SK-N-SH treated with all-trans-retinoic acid at 6 μM for 48 hours (cell line): Measurements from ENCODE around the gene SPG7.

Source experiments
- ATAC-seq: fragments of 200-7000 bp; cut with Tn5 transposase; 3 replicates; pipeline ENCODE4 v1.9.1; 2020; ENCODE audit warnings: mild to moderate bottlenecking, moderate library complexity
- ARNTL ChIP-seq: fragments of 450-650 bp; formaldehyde crosslinking; IDR thresholded peaks from 2 replicates; pipeline ENCODE4 v1.5.0; 2020; ENCODE audit warnings: low read depth, mild to moderate bottlenecking, moderate library complexity, borderline replicate concordance
- BACH2 ChIP-seq: fragments of 250-450 bp; sonication (Bioruptor Pico); IDR thresholded peaks from 2 replicates; pipeline ENCODE4 v1.9.0; 2021; ENCODE audit warnings: mild to moderate bottlenecking, borderline replicate concordance
- CSDC2 ChIP-seq: fragments of 250-450 bp; sonication (Bioruptor Pico); IDR thresholded peaks from 2 replicates; pipeline ENCODE4 v1.5.0; 2020; ENCODE audit warnings: mild to moderate bottlenecking, moderate library complexity
- ESRRG ChIP-seq: fragments of 250-450 bp; sonication (Bioruptor Pico); IDR thresholded peaks from 2 replicates; pipeline ENCODE4 v1.6.1; 2021; ENCODE audit warnings: mild to moderate bottlenecking
- GLIS3 ChIP-seq: fragments of 250-450 bp; sonication (Bioruptor Pico); IDR thresholded peaks from 2 replicates; pipeline ENCODE4 v1.5.0; 2020; ENCODE audit warnings: mild to moderate bottlenecking, moderate library complexity
- ISL1 ChIP-seq: fragments of 250-450 bp; sonication (Bioruptor Pico); IDR thresholded peaks from 2 replicates; pipeline ENCODE4 v2.1.2; 2022; ENCODE audit warnings: mild to moderate bottlenecking, moderate library complexity
- OSR1 ChIP-seq: fragments of 250-450 bp; sonication (Bioruptor Pico); IDR thresholded peaks from 2 replicates; pipeline ENCODE4 v1.8.0; 2022; ENCODE audit warnings: moderate library complexity, mild to moderate bottlenecking, inconsistent platforms
- PPARA ChIP-seq: fragments of 250-450 bp; sonication (Bioruptor Pico); IDR thresholded peaks from 2 replicates; pipeline ENCODE4 v1.5.0; 2020; ENCODE audit warnings: mild to moderate bottlenecking, borderline replicate concordance
- RARB ChIP-seq: fragments of 250-450 bp; sonication (Bioruptor Pico); IDR thresholded peaks from 2 replicates; pipeline ENCODE4 v1.8.0; 2021; ENCODE audit warnings: mild to moderate bottlenecking, moderate library complexity
- SNAI2 ChIP-seq: fragments of 250-450 bp; sonication (Bioruptor Pico); IDR thresholded peaks from 2 replicates; pipeline ENCODE4 v1.5.0; 2020; ENCODE audit warnings: mild to moderate bottlenecking, moderate library complexity
- TOX ChIP-seq: fragments of 250-450 bp; sonication (Bioruptor Pico); IDR thresholded peaks from 2 replicates; pipeline ENCODE4 v1.8.0; 2021; ENCODE audit warnings: mild to moderate bottlenecking, moderate library complexity, borderline replicate concordance
- ZFP3 ChIP-seq: fragments of 250-450 bp; sonication (Bioruptor Pico); IDR thresholded peaks from 2 replicates; pipeline ENCODE4 v1.5.0; 2020; ENCODE audit warnings: mild to moderate bottlenecking, moderate library complexity
- ZFP30 ChIP-seq: fragments of 450-650 bp; formaldehyde crosslinking; IDR thresholded peaks from 2 replicates; pipeline ENCODE4 v1.5.0; 2022; ENCODE audit warnings: mild to moderate bottlenecking, moderate library complexity
- ZNF565 ChIP-seq: fragments of 450-650 bp; formaldehyde crosslinking; conservative IDR thresholded peaks from 2 replicates; pipeline ENCODE4 v1.5.0; 2020; ENCODE audit warnings: low read depth, mild to moderate bottlenecking, moderate library complexity
- ZNF70 ChIP-seq: fragments of 450-650 bp; formaldehyde crosslinking; IDR thresholded peaks from 2 replicates; pipeline ENCODE4 v1.5.0; 2020; ENCODE audit warnings: mild to moderate bottlenecking, moderate library complexity
- ZNF8 ChIP-seq: fragments of 450-650 bp; formaldehyde crosslinking; IDR thresholded peaks from 2 replicates; pipeline ENCODE4 v1.5.0; 2020; ENCODE audit warnings: mild to moderate bottlenecking, moderate library complexity
- TF ChIP-seq, protein P1 (sequence below): fragments of 250-450 bp; sonication (Bioruptor Pico); IDR thresholded peaks from 2 replicates; pipeline ENCODE4 v1.8.0; 2021; ENCODE audit warnings: low read depth, mild to moderate bottlenecking, moderate library complexity, borderline replicate concordance
- TF ChIP-seq, protein P2 (sequence below): fragments of 250-450 bp; sonication (Bioruptor Pico); IDR thresholded peaks from 2 replicates; pipeline ENCODE4 v1.5.1; 2021; ENCODE audit warnings: mild to moderate bottlenecking, moderate library complexity
- TF ChIP-seq, protein P3 (sequence below): fragments of 250-450 bp; sonication (Bioruptor Pico); IDR thresholded peaks from 2 replicates; pipeline ENCODE4 v1.5.0; 2020; ENCODE audit warnings: mild to moderate bottlenecking, moderate library complexity
- TF ChIP-seq, protein P4 (sequence below): fragments of 250-450 bp; sonication (Bioruptor Pico); IDR thresholded peaks from 2 replicates; pipeline ENCODE4 v1.8.0; 2020; ENCODE audit warnings: mild to moderate bottlenecking, moderate library complexity, borderline replicate concordance
- TF ChIP-seq, protein P5 (sequence below): fragments of 250-450 bp; sonication (Bioruptor Pico); IDR thresholded peaks from 2 replicates; pipeline ENCODE4 v1.5.1; 2020; ENCODE audit warnings: low read depth, mild to moderate bottlenecking, moderate library complexity

Gene SPG7

DNA sequence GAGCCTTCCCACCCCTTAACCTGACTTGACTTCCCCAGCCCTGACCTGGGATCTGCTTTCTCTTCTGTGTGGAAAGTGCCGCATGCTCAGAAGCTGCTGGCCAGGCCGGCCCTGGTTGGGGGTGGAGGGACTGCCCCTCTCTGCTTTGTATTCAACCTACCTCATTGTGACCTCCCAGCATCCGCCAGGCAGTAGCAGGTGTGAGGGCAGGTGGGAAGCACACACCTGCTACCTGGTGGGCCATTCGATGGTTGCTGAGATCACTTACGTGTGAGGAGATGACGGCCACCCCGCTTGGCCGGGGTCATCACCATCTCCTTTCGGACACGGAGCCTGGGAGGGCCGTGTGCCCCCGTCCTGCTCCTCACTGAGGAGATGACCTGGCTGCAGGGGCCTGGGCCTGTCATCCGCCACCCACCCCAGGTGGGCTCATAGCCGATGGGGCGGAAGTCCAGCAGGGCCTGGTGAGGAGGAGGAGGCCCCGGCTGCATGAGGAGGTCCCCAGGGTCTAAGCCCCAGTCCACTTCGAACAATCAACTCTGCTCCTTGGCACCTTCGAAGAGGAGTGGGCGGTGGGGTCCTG is 74.5 kb downstream of the SPG7 start:
- no peak for ATAC-seq
- TF ChIP-seq OSR1 (CRISPR knock-in tag): no peak
- no peak for TF ChIP-seq ZFP3 (CRISPR knock-in tag)
- no peak for TF ChIP-seq BACH2
- no peak for TF ChIP-seq ARNTL
- no peak for TF ChIP-seq ZNF8 (CRISPR knock-in tag)
- TF ChIP-seq ZFP30 (CRISPR knock-in tag): no peak
- TF ChIP-seq, protein P1, sequence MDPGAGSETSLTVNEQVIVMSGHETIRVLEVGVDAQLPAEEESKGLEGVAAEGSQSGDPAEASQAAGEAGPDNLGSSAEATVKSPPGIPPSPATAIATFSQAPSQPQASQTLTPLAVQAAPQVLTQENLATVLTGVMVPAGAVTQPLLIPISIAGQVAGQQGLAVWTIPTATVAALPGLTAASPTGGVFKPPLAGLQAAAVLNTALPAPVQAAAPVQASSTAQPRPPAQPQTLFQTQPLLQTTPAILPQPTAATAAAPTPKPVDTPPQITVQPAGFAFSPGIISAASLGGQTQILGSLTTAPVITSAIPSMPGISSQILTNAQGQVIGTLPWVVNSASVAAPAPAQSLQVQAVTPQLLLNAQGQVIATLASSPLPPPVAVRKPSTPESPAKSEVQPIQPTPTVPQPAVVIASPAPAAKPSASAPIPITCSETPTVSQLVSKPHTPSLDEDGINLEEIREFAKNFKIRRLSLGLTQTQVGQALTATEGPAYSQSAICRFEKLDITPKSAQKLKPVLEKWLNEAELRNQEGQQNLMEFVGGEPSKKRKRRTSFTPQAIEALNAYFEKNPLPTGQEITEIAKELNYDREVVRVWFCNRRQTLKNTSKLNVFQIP (CRISPR knock-in tag): no peak

- TF ChIP-seq GLIS3 (CRISPR knock-in tag) (no peak), ZFP30 (CRISPR knock-in tag) (no peak), ZNF565 (CRISPR knock-in tag) (no peak), ZNF8 (CRISPR knock-in tag) (no peak), PPARA (no peak), SNAI2 (CRISPR knock-in tag) (no peak), CSDC2 (CRISPR knock-in tag) (no peak), TOX (CRISPR knock-in tag) (no peak), RARB (no peak), BACH2 (no peak), ISL1 (no peak), ESRRG (CRISPR knock-in tag) (no peak), ARNTL (no peak), OSR1 (CRISPR knock-in tag) (no peak), ZFP3 (CRISPR knock-in tag) (no peak)
- TF ChIP-seq, protein P2, sequence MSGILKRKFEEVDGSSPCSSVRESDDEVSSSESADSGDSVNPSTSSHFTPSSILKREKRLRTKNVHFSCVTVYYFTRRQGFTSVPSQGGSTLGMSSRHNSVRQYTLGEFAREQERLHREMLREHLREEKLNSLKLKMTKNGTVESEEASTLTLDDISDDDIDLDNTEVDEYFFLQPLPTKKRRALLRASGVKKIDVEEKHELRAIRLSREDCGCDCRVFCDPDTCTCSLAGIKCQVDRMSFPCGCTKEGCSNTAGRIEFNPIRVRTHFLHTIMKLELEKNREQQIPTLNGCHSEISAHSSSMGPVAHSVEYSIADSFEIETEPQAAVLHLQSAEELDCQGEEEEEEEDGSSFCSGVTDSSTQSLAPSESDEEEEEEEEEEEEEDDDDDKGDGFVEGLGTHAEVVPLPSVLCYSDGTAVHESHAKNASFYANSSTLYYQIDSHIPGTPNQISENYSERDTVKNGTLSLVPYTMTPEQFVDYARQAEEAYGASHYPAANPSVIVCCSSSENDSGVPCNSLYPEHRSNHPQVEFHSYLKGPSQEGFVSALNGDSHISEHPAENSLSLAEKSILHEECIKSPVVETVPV: no peak
- TF ChIP-seq, protein P3, sequence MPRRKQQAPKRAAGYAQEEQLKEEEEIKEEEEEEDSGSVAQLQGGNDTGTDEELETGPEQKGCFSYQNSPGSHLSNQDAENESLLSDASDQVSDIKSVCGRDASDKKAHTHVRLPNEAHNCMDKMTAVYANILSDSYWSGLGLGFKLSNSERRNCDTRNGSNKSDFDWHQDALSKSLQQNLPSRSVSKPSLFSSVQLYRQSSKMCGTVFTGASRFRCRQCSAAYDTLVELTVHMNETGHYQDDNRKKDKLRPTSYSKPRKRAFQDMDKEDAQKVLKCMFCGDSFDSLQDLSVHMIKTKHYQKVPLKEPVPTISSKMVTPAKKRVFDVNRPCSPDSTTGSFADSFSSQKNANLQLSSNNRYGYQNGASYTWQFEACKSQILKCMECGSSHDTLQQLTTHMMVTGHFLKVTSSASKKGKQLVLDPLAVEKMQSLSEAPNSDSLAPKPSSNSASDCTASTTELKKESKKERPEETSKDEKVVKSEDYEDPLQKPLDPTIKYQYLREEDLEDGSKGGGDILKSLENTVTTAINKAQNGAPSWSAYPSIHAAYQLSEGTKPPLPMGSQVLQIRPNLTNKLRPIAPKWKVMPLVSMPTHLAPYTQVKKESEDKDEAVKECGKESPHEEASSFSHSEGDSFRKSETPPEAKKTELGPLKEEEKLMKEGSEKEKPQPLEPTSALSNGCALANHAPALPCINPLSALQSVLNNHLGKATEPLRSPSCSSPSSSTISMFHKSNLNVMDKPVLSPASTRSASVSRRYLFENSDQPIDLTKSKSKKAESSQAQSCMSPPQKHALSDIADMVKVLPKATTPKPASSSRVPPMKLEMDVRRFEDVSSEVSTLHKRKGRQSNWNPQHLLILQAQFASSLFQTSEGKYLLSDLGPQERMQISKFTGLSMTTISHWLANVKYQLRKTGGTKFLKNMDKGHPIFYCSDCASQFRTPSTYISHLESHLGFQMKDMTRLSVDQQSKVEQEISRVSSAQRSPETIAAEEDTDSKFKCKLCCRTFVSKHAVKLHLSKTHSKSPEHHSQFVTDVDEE (CRISPR knock-in tag): no peak
- TF ChIP-seq, protein P4, sequence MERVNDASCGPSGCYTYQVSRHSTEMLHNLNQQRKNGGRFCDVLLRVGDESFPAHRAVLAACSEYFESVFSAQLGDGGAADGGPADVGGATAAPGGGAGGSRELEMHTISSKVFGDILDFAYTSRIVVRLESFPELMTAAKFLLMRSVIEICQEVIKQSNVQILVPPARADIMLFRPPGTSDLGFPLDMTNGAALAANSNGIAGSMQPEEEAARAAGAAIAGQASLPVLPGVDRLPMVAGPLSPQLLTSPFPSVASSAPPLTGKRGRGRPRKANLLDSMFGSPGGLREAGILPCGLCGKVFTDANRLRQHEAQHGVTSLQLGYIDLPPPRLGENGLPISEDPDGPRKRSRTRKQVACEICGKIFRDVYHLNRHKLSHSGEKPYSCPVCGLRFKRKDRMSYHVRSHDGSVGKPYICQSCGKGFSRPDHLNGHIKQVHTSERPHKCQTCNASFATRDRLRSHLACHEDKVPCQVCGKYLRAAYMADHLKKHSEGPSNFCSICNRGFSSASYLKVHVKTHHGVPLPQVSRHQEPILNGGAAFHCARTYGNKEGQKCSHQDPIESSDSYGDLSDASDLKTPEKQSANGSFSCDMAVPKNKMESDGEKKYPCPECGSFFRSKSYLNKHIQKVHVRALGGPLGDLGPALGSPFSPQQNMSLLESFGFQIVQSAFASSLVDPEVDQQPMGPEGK (CRISPR knock-in tag): no peak
- TF ChIP-seq, protein P5, sequence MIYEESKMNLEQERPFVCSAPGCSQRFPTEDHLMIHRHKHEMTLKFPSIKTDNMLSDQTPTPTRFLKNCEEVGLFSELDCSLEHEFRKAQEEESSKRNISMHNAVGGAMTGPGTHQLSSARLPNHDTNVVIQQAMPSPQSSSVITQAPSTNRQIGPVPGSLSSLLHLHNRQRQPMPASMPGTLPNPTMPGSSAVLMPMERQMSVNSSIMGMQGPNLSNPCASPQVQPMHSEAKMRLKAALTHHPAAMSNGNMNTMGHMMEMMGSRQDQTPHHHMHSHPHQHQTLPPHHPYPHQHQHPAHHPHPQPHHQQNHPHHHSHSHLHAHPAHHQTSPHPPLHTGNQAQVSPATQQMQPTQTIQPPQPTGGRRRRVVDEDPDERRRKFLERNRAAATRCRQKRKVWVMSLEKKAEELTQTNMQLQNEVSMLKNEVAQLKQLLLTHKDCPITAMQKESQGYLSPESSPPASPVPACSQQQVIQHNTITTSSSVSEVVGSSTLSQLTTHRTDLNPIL (CRISPR knock-in tag): no peak
- ATAC-seq: no peak
These were observed 75.1 kb downstream of the SPG7 start for GRCh38 chr16:89583197-89583894.

- TF ChIP-seq PPARA (no peak), OSR1 (CRISPR knock-in tag) (no peak), GLIS3 (CRISPR knock-in tag) (no peak), ISL1 (no peak), ZNF8 (CRISPR knock-in tag) (no peak), SNAI2 (CRISPR knock-in tag) (no peak), ZFP3 (CRISPR knock-in tag) (no peak), ZNF70 (CRISPR knock-in tag) (no peak)
- TF ChIP-seq, protein P3 (CRISPR knock-in tag): no peak
- no peak for ATAC-seq
These were observed 75.9 kb downstream of the SPG7 start for GRCh38 chr16:89583895-89584644.
